ENCODE data around the gene PLAC9. TPM values are rescaled to one million over a fixed set of nuclear protein-coding genes. Genes with fewer than 3 reads are reported as not detected.
A peak's percentile ranks its signal among the peaks of the same experiment; 100 is the strongest.

The PLAC9 gene
- total and polyA plus RNA-seq, 7 experiments from 2014 or later = not detected

- Mint-ChIP-seq H3K4me1 (peaks cover 0 to 31% (median 5%) of the 10 kb centered on the region in 7 donors), H3K27me3 (no peaks in the 10 kb centered on the region), H3K4me3 (no peak overlapping the region), H3K36me3 (peaks cover 26 to 69% (median 44%) of the 10 kb centered on the region in 5 donors), H3K27ac (peak overlapping the region; percentile 26 to 90 (median 78)), H3K9me3 (peaks cover 0 to 2% (median 0%) of the 10 kb centered on the region in 11 donors)
- POLR2A ChIA-PET = interaction anchor here (0.8 kb wide), 1 partner anchor 12 kb away, joined by 3 read pairs; no protein-coding TSS in a partner anchor
- DNase-seq = no peak
- CTCF ChIA-PET = interaction anchor here (0.5 to 1.3 kb wide), 6 partner anchors 10 to 986 kb away, joined by 3 to 5 read pairs (median 3); no protein-coding TSS in a partner anchor
- no peaks in the 10 kb centered on the region for H3K4me1 ChIP-seq (ENCODE audit: control insufficient read depth in 2 of 2, insufficient read depth in 2 of 2, low read length in 2 of 2)
- no peak for ATAC-seq
- H3K4me3 ChIP-seq (ENCODE audit: low read length) = no peak overlapping the region
- H3K27ac ChIP-seq (ENCODE audit: low read depth, low read length) = no peak overlapping the region
- no peaks in the 10 kb centered on the region for H3K27me3 ChIP-seq (ENCODE audit: control insufficient read depth in 2 of 2, insufficient read depth in 2 of 2, low read length in 2 of 2)
- H3K36me3 ChIP-seq (ENCODE audit: control insufficient read depth in 2 of 3, insufficient read depth in 3 of 3, low read length in 3 of 3) = peaks cover 14 to 100% (median 54%) of the 10 kb centered on the region in 3 experiments
- H3K9me3 ChIP-seq (ENCODE audit: control insufficient read depth in 2 of 3, low read length in 3 of 3) = no peaks in the 10 kb centered on the region
- intact Hi-C loops (cut with micrococcal nuclease) = loop anchor here in 1 of 2 donors (2.0 kb wide), 1 partner anchor 16 kb away; no protein-coding TSS in a partner anchor
Observed at GRCh38 chr10:80160361-80161320, 28.1 kb downstream of the PLAC9 start.

- intact Hi-C loops (cut with micrococcal nuclease) = loop anchor here in 1 of 2 donors (2.0 kb wide), 1 partner anchor 17 kb away; no protein-coding TSS in a partner anchor
- Mint-ChIP-seq H3K27me3 (no peaks in the 10 kb centered on the region), H3K36me3 (peaks cover 32 to 69% (median 43%) of the 10 kb centered on the region in 5 donors), H3K27ac (peak overlapping the region in 8 of 9 donors; percentile 53 to 90 (median 72)), H3K4me3 (no peak overlapping the region), H3K9me3 (peaks cover 0 to 2% (median 0%) of the 10 kb centered on the region in 11 donors), H3K4me1 (peaks cover 0 to 38% (median 5%) of the 10 kb centered on the region in 7 donors)
- POLR2A ChIA-PET = interaction anchor here (0.7 to 1.2 kb wide), 2 partner anchors 15 to 26 kb away, joined by 3 to 4 read pairs; no protein-coding TSS in a partner anchor
- Histone ChIP-seq H3K4me3 (ENCODE audit: low read length) (no peak overlapping the region), H3K4me1 (ENCODE audit: control insufficient read depth in 2 of 2, insufficient read depth in 2 of 2, low read length in 2 of 2) (no peaks in the 10 kb centered on the region), H3K27ac (ENCODE audit: low read depth, low read length) (no peak overlapping the region), H3K9me3 (ENCODE audit: control insufficient read depth in 2 of 3, low read length in 3 of 3) (no peaks in the 10 kb centered on the region), H3K36me3 (ENCODE audit: control insufficient read depth in 2 of 3, insufficient read depth in 3 of 3, low read length in 3 of 3) (peaks cover 15 to 100% (median 60%) of the 10 kb centered on the region in 3 experiments), H3K27me3 (ENCODE audit: control insufficient read depth in 2 of 2, insufficient read depth in 2 of 2, low read length in 2 of 2) (no peaks in the 10 kb centered on the region)
- CTCF ChIA-PET = interaction anchor here (0.6 to 1.4 kb wide), 4 partner anchors 17 to 61 kb away, joined by 3 read pairs; no protein-coding TSS in a partner anchor
- ATAC-seq (no peak), DNase-seq (peak in 3 of 9 donors; percentile 20 to 32 (median 27))
Observed at GRCh38 chr10:80161321-80162083, 29.0 kb downstream of the PLAC9 start.

- peaks cover 0 to 2% (median 0%) of the 10 kb centered on the region in 11 donors for H3K9me3 Mint-ChIP-seq
- peaks cover 15 to 100% (median 44%) of the 10 kb centered on the region in 3 experiments for H3K36me3 ChIP-seq (ENCODE audit: control insufficient read depth in 2 of 3, insufficient read depth in 3 of 3, low read length in 3 of 3)
- peak overlapping the region in 5 of 9 donors; percentile 39 to 82 (median 49) for H3K27ac Mint-ChIP-seq
- H3K4me1 ChIP-seq (ENCODE audit: control insufficient read depth in 2 of 2, insufficient read depth in 2 of 2, low read length in 2 of 2) = no peaks in the 10 kb centered on the region
- no peak overlapping the region for H3K4me3 Mint-ChIP-seq
- H3K27me3 ChIP-seq (ENCODE audit: control insufficient read depth in 2 of 2, insufficient read depth in 2 of 2, low read length in 2 of 2) = no peaks in the 10 kb centered on the region
- intact Hi-C loops (cut with micrococcal nuclease) = no loop called here
- ATAC-seq (no peak), DNase-seq (no peak)
- ChIA-PET CTCF (no interaction called here), POLR2A (no interaction called here)
- H3K27me3 Mint-ChIP-seq = no peaks in the 10 kb centered on the region
- no peak overlapping the region for H3K27ac ChIP-seq (ENCODE audit: low read depth, low read length)
- no peaks in the 10 kb centered on the region for H3K9me3 ChIP-seq (ENCODE audit: control insufficient read depth in 2 of 3, low read length in 3 of 3)
- peaks cover 0 to 28% (median 5%) of the 10 kb centered on the region in 7 donors for H3K4me1 Mint-ChIP-seq
- H3K4me3 ChIP-seq (ENCODE audit: low read length) = no peak overlapping the region
- H3K36me3 Mint-ChIP-seq = peaks cover 24 to 48% (median 29%) of the 10 kb centered on the region in 5 donors
Observed at GRCh38 chr10:80163741-80164341, 31.3 kb downstream of the PLAC9 start.

- peaks cover 22 to 40% (median 26%) of the 10 kb centered on the region in 5 donors for H3K36me3 Mint-ChIP-seq
- CTCF ChIA-PET = no interaction called here
Observed at GRCh38 chr10:80164596-80164995, 32.1 kb downstream of the PLAC9 start.

GRCh38 chr10:80165173-80165572 is 32.6 kb downstream of the PLAC9 start:
- intact Hi-C loops (cut with micrococcal nuclease) = loop anchor here in 1 of 2 donors (5.0 kb wide), 1 partner anchor 37 kb away; no protein-coding TSS in a partner anchor
- POLR2A ChIA-PET = interaction anchor here (1.1 kb wide), 1 partner anchor 40 kb away, joined by 3 read pairs; the partner anchor contains the start of gene ANXA11
- Histone ChIP-seq H3K36me3 (ENCODE audit: control insufficient read depth in 2 of 3, insufficient read depth in 3 of 3, low read length in 3 of 3) (peaks cover 15 to 100% (median 39%) of the 10 kb centered on the region in 3 experiments), H3K27ac (ENCODE audit: low read depth, low read length) (no peak overlapping the region), H3K4me1 (ENCODE audit: control insufficient read depth in 2 of 2, insufficient read depth in 2 of 2, low read length in 2 of 2) (no peaks in the 10 kb centered on the region), H3K27me3 (ENCODE audit: control insufficient read depth in 2 of 2, insufficient read depth in 2 of 2, low read length in 2 of 2) (no peaks in the 10 kb centered on the region), H3K4me3 (ENCODE audit: low read length) (no peak overlapping the region), H3K9me3 (ENCODE audit: control insufficient read depth in 2 of 3, low read length in 3 of 3) (no peaks in the 10 kb centered on the region)
- Mint-ChIP-seq H3K27ac (peak overlapping the region in 1 of 9 donors; percentile 7), H3K27me3 (no peaks in the 10 kb centered on the region), H3K4me3 (no peak overlapping the region), H3K36me3 (peaks cover 19 to 34% (median 25%) of the 10 kb centered on the region in 5 donors), H3K9me3 (peaks cover 0 to 2% (median 0%) of the 10 kb centered on the region in 11 donors), H3K4me1 (peaks cover 0 to 27% (median 15%) of the 10 kb centered on the region in 7 donors)
- CTCF ChIA-PET = no interaction called here
- no peak for DNase-seq
- no peak for ATAC-seq

More at GRCh38 chr10:80164596-80164995, 32.1 kb downstream of the PLAC9 start:
- peak overlapping the region in 2 of 9 donors; percentile 2 to 28 for H3K27ac Mint-ChIP-seq
- H3K4me3 Mint-ChIP-seq = no peak overlapping the region
- H3K27me3 Mint-ChIP-seq = no peaks in the 10 kb centered on the region
- H3K9me3 Mint-ChIP-seq = peaks cover 0 to 2% (median 0%) of the 10 kb centered on the region in 11 donors
- H3K4me1 Mint-ChIP-seq = peaks cover 0 to 26% (median 9%) of the 10 kb centered on the region in 7 donors
- Histone ChIP-seq H3K36me3 (ENCODE audit: control insufficient read depth in 2 of 3, insufficient read depth in 3 of 3, low read length in 3 of 3) (peaks cover 15 to 100% (median 39%) of the 10 kb centered on the region in 3 experiments), H3K27ac (ENCODE audit: low read depth, low read length) (no peak overlapping the region), H3K4me1 (ENCODE audit: control insufficient read depth in 2 of 2, insufficient read depth in 2 of 2, low read length in 2 of 2) (no peaks in the 10 kb centered on the region), H3K4me3 (ENCODE audit: low read length) (no peak overlapping the region), H3K27me3 (ENCODE audit: control insufficient read depth in 2 of 2, insufficient read depth in 2 of 2, low read length in 2 of 2) (no peaks in the 10 kb centered on the region), H3K9me3 (ENCODE audit: control insufficient read depth in 2 of 3, low read length in 3 of 3) (no peaks in the 10 kb centered on the region)
- no peak for DNase-seq
- intact Hi-C loops (cut with micrococcal nuclease) = no loop called here
- POLR2A ChIA-PET = interaction anchor here (1.1 kb wide), 1 partner anchor 41 kb away, joined by 3 read pairs; the partner anchor contains the start of gene ANXA11
- ATAC-seq = no peak
